ENCODE measurements around the gene TMC1. TPM values are rescaled to one million over a fixed set of nuclear protein-coding genes. Genes with fewer than 3 reads are reported as not detected.

TMC1 gene
- total RNA-seq, 4 donors from 2014 or later, result not detected

DNA sequence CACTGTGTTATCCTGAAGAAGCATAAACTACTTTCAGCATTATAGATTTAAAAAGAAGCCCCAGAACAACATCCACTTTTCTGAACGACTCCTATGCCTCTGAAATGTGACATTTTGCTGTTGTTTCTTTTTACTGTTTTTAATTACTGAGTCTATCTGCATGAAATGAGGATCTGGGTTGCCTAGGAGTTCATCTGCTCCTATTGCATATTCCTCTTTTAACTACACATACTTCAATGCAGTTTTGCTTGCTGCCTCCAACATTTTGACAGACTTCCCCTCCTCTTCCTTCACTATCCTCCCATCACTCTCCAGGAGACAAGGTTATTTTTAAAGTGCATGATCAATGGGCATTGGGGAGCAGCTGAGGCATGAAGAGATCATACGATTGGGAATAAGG lies 164.5 kb downstream of the TMC1 start:
- WGBS, result 70% methylated on average over 2 of the region's 2 CpGs
- TF ChIP-seq POLR2AphosphoS5 (IDR thresholded peaks at IDR 0.05) (no peak), POLR2A (IDR thresholded peaks at IDR 0.05) (no peak), EP300 (IDR thresholded peaks at IDR 0.05) (no peak), CTCF (IDR thresholded peaks at IDR 0.05) (no peak)
- no peak overlapping the region for H3K27ac ChIP-seq

GRCh38 chr9:72687331-72687730 lies 165.9 kb downstream of the TMC1 start:
- TF ChIP-seq CTCF (IDR thresholded peaks at IDR 0.05), result no peak
- TF ChIP-seq EP300 (IDR thresholded peaks at IDR 0.05), result no peak
- TF ChIP-seq POLR2AphosphoS5 (IDR thresholded peaks at IDR 0.05), result no peak
- Histone ChIP-seq H3K36me3 (no peaks in the 10 kb centered on the region), H3K27me3 (no peaks in the 10 kb centered on the region), H3K9me3 (no peaks in the 10 kb centered on the region), H3K4me1 (no peaks in the 10 kb centered on the region), H3K4me3 (no peak overlapping the region), H3K27ac (no peak overlapping the region)
- no peak for DNase-seq (ENCODE audit: low spot score in 2 of 2)

More for the DNA sequence above, 164.5 kb downstream of the TMC1 start:
- Histone ChIP-seq H3K4me1 (no peaks in the 10 kb centered on the region), H3K27me3 (no peaks in the 10 kb centered on the region), H3K36me3 (no peaks in the 10 kb centered on the region), H3K9me3 (no peaks in the 10 kb centered on the region), H3K4me3 (no peak overlapping the region)
- no peak for DNase-seq (ENCODE audit: low spot score in 2 of 2)

GRCh38 chr9:72691671-72692070 lies 170.3 kb downstream of the TMC1 start:
- Histone ChIP-seq H3K4me3 (no peak overlapping the region), H3K36me3 (no peaks in the 10 kb centered on the region), H3K27ac (no peak overlapping the region), H3K9me3 (no peaks in the 10 kb centered on the region), H3K4me1 (no peaks in the 10 kb centered on the region), H3K27me3 (no peaks in the 10 kb centered on the region)
- TF ChIP-seq EP300 (IDR thresholded peaks at IDR 0.05) (no peak), CTCF (IDR thresholded peaks at IDR 0.05) (no peak), POLR2AphosphoS5 (IDR thresholded peaks at IDR 0.05) (no peak), POLR2A (IDR thresholded peaks at IDR 0.05) (no peak)
- no peak for DNase-seq (ENCODE audit: low spot score in 2 of 2)

DNA sequence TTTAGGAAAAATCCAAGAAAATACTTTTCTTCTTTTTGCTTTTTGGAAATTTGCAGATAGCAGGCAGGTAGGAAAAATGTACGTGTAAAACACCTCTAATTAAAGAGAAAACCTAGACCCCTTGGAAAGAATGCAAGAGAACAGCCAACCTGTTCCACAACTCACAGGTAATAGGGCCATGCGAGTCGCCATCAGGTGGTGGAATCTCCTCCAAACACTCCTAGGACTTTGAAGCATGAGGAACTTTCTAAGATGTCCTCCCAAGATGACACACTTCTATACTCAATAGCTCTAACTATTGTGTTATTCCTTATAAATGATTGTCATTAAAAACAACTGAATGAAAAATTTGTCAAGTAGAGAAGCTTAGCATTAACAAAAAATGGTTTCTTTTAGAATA lies 174.0 kb downstream of the TMC1 start:
- H3K4me3 ChIP-seq, result no peak overlapping the region
- H3K27me3 ChIP-seq, result no peaks in the 10 kb centered on the region
- 88% methylated on average over 3 of the region's 3 CpGs for WGBS
- no peak overlapping the region for H3K27ac ChIP-seq
- H3K36me3 ChIP-seq, result no peaks in the 10 kb centered on the region
- H3K4me1 ChIP-seq, result no peaks in the 10 kb centered on the region
- no peak for DNase-seq (ENCODE audit: low spot score in 2 of 2)
- no peaks in the 10 kb centered on the region for H3K9me3 ChIP-seq
- TF ChIP-seq CTCF (IDR thresholded peaks at IDR 0.05), result no peak
- no peak for TF ChIP-seq POLR2A (IDR thresholded peaks at IDR 0.05)
- TF ChIP-seq POLR2AphosphoS5 (IDR thresholded peaks at IDR 0.05), result no peak
- no peak for TF ChIP-seq EP300 (IDR thresholded peaks at IDR 0.05)

DNA sequence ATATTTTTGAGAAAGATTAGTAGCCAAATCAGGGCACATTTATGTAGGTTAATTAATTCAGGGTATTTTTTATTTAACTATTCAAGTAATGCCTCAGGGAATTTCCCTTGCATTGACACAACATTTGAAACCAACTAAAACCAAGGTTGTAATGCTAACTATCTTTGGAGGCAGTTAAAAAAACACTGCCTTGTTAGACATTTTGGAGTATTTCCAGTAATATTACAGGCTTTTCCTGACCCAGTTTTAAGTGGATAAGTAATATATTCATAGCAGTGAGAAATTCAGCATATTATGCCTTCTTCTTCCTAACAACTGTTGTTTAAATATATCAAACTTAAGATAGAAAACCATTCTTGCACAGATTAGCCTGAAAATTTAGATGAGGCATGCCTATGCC lies 175.1 kb downstream of the TMC1 start:
- Histone ChIP-seq H3K4me3 (no peak overlapping the region), H3K9me3 (no peaks in the 10 kb centered on the region), H3K27ac (no peak overlapping the region), H3K27me3 (no peaks in the 10 kb centered on the region), H3K4me1 (no peaks in the 10 kb centered on the region), H3K36me3 (no peaks in the 10 kb centered on the region)
- no peak for TF ChIP-seq CTCF (IDR thresholded peaks at IDR 0.05)
- no peak for TF ChIP-seq POLR2A (IDR thresholded peaks at IDR 0.05)
- no peak for TF ChIP-seq EP300 (IDR thresholded peaks at IDR 0.05)
- TF ChIP-seq POLR2AphosphoS5 (IDR thresholded peaks at IDR 0.05), result no peak
- DNase-seq (ENCODE audit: low spot score in 2 of 2), result no peak

Measured in suprapubic skin (tissue), 4 donors.